Choroid plexus epithelial cell (primary cell): Measurements from ENCODE around the gene AGTRAP.
A peak's percentile ranks its signal among the peaks of the same experiment; 100 is the strongest.

ENCODE experiments used
- DNase-seq: peaks from one replicate; pipeline ENCODE4 v3.0.0-alpha.2; 2010; ENCODE audit warnings: low read depth
- H3K4me3 ChIP-seq: 2 replicates; pipeline ENCODE4 v1.5.1; 2011; ENCODE audit warnings: low read depth, mild to moderate bottlenecking, control low read depth, low read length, moderate library complexity
- CTCF ChIP-seq: conservative IDR thresholded peaks from 2 replicates; pipeline ENCODE4 v1.5.1; 2011; ENCODE audit warnings: low read depth, mild to moderate bottlenecking, control low read depth, inconsistent platforms, low read length, moderate library complexity

The AGTRAP gene

GRCh38 chr1:11749996-11750395 is 14.1 kb downstream of the AGTRAP start:
- no peak for TF ChIP-seq CTCF
- no peak for DNase-seq
- no peak overlapping the region for H3K4me3 ChIP-seq

GRCh38 chr1:11751087-11751486 is 15.2 kb downstream of the AGTRAP start:
- no peak for TF ChIP-seq CTCF
- DNase-seq, result no peak
- H3K4me3 ChIP-seq, result no peak overlapping the region

GRCh38 chr1:11752359-11753088 is 16.6 kb downstream of the AGTRAP start:
- H3K4me3 ChIP-seq, result no peak overlapping the region
- DNase-seq, result no peak
- no peak for TF ChIP-seq CTCF

- peak; percentile 31 for TF ChIP-seq CTCF
- H3K4me3 ChIP-seq, result no peak overlapping the region
- DNase-seq, result peak; percentile 85
Measured at GRCh38 chr1:11753555-11754208, 17.7 kb downstream of the AGTRAP start.

GRCh38 chr1:11757047-11757446 is 21.1 kb downstream of the AGTRAP start:
- no peak for TF ChIP-seq CTCF
- DNase-seq, result no peak
- no peak overlapping the region for H3K4me3 ChIP-seq

GRCh38 chr1:11759791-11760190 is 23.9 kb downstream of the AGTRAP start:
- no peak for DNase-seq
- H3K4me3 ChIP-seq, result no peak overlapping the region
- no peak for TF ChIP-seq CTCF

GRCh38 chr1:11761285-11761684 is 25.3 kb downstream of the AGTRAP start:
- TF ChIP-seq CTCF, result no peak

More at GRCh38 chr1:11761285-11761684, 25.3 kb downstream of the AGTRAP start:
- no peak overlapping the region for H3K4me3 ChIP-seq
- no peak for DNase-seq
